Choroid plexus epithelial cell (primary cell): Measurements from ENCODE around the gene CCT7.
"Not testable (repeated sequence)": the region's sequence is repeated elsewhere in the genome, so short reads cannot be mapped to it uniquely, and the experiment has no call there.

Experiments used
- DNase-seq: peaks from one replicate; pipeline ENCODE4 v3.0.0-alpha.2; 2010; ENCODE audit warnings: low read depth
- H3K4me3 ChIP-seq: 2 replicates; pipeline ENCODE4 v1.5.1; 2011; ENCODE audit warnings: low read depth, mild to moderate bottlenecking, control low read depth, low read length, moderate library complexity
- TF ChIP-seq, protein P1 (sequence below): conservative IDR thresholded peaks from 2 replicates; pipeline ENCODE4 v1.5.1; 2011; ENCODE audit warnings: low read depth, mild to moderate bottlenecking, control low read depth, inconsistent platforms, low read length, moderate library complexity

The CCT7 gene

DNA sequence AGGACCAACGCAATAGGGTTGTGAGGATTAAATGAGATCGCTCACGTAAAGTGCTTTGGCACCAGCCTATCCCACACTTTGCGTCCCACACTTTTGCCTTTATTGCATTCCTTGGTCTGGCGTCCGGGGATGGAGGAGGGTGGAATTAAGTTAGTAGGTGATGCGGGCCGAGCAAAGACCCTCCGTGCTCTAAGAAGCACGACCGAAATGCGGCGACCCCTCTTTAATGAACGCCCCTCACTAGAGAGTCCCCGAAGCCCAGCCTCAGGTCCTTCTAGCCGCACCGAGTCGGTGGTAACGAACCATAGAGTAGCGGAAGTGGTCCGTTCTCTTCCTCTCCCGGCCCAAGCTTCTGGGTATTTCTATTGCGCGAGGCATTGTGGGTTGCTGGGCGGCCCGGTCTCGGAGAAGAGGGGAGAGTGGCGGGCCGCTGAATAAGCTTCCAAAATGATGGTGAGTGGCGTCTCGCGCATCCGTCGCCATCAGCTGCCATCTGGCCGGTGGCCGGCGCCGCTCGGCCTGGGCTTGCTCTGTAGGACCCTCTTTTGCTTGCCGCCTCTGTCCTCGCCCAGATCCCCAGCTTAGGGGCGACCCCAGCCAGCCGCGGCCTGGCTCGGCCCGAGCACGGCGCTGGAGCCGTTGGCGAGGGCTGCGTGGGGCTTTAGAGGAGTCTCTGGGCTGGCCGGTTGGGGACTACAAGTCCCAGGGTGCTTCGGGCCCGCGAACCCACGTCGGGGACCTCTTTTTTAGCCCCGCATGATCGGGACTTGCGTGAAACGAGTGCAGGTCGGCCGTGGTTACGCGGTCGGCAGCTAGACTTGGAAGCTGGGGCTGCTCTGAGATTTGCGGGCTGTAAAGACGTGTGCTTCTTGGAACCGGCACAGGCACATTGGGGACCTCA, at the start of gene CCT7:
CCT7 (plus strand) TSS at position 377 of the 901 bp plus-strand sequence; CDS start at position 448, 71 bp downstream.
- peak; percentile 94 for DNase-seq
- H3K4me3 ChIP-seq: peak within 1 kb of the TSS; percentile 96
- TF ChIP-seq, protein P1, sequence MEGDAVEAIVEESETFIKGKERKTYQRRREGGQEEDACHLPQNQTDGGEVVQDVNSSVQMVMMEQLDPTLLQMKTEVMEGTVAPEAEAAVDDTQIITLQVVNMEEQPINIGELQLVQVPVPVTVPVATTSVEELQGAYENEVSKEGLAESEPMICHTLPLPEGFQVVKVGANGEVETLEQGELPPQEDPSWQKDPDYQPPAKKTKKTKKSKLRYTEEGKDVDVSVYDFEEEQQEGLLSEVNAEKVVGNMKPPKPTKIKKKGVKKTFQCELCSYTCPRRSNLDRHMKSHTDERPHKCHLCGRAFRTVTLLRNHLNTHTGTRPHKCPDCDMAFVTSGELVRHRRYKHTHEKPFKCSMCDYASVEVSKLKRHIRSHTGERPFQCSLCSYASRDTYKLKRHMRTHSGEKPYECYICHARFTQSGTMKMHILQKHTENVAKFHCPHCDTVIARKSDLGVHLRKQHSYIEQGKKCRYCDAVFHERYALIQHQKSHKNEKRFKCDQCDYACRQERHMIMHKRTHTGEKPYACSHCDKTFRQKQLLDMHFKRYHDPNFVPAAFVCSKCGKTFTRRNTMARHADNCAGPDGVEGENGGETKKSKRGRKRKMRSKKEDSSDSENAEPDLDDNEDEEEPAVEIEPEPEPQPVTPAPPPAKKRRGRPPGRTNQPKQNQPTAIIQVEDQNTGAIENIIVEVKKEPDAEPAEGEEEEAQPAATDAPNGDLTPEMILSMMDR: no peak

DNA sequence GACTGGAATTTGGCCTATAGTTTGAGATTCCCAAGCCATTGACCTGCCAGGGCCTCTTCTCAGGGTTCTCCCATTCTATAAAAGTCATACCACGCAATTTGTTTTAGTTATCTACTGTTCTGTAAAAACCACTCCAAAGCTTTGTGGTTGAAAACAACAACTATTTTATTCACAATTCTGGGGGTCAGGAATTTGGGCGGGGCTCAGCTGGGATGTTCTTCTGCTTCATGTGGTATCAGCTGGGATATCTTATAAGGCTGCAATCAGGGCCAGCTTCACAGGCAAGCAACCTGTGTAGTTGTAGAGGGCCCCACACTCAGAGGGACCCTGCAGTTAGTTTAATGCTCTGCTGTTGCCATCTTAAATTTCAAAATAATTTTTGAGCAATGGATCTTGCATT, 48.1 kb upstream of the CCT7 start:
- TF ChIP-seq, protein P1: no peak
- no peak for DNase-seq
- no peak overlapping the region for H3K4me3 ChIP-seq

DNA sequence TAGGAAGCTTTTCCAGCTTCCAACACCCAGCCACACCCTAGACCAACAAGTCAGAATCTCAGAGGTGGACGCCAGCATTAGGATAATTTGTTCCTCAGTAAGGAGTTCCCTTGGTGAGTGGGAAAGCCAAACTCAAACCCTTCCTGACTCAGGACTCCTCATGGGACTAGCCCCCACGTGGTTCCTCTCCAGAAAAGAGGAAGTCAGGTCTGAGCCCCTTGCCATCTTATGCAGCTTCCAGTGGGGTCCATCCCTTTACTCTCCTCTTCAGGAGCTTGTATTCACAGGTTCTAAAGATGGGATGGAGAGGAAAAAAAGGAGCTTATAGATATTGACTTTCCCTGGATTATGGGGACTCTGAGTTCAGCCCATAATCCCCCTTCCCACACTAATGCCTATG, 46.6 kb upstream of the CCT7 start:
- no peak overlapping the region for H3K4me3 ChIP-seq
- DNase-seq: no peak
- TF ChIP-seq, protein P1: no peak

DNA sequence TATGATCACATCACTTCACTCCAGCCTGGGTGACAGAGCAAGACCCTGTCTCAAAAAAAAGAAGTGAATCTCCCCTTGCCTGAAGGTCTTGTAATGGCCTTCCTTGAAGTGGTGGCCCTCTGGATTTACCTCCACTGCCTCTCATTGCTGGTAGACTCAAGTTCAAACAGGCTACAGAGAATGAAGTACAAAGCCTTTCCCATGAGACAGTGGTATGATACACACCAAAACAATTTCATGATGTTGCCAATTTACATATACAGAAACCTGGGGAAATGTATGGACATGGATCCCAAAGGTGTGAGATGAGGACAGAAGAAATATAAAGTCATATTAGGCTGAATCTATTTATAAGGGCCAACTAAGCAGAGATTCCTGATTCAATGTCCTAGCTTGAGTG, 36.5 kb upstream of the CCT7 start:
- no peak overlapping the region for H3K4me3 ChIP-seq
- DNase-seq: no peak
- TF ChIP-seq, protein P1: no peak

DNA sequence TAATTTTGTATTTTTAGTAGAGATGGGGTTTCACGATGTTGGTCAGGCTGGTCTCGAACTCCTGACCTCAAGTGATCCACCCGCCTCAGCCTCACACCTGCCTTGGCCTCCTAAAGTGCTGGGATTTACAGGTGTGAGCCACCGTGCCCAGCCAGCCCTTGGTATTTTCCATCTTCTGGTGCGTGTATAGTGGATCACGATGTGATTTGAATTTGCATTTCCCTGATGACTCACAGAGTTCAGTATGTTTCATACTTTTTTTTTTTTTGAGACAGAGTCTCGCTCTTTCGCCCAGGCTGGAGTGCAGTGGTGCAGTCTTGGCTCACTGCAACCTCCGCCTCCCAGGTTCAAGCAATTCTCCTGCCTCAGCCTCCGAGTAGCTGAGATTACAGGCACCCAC, 33.8 kb upstream of the CCT7 start:
- H3K4me3 ChIP-seq: not testable (repeated sequence)
- peak; percentile 31 for DNase-seq

DNA sequence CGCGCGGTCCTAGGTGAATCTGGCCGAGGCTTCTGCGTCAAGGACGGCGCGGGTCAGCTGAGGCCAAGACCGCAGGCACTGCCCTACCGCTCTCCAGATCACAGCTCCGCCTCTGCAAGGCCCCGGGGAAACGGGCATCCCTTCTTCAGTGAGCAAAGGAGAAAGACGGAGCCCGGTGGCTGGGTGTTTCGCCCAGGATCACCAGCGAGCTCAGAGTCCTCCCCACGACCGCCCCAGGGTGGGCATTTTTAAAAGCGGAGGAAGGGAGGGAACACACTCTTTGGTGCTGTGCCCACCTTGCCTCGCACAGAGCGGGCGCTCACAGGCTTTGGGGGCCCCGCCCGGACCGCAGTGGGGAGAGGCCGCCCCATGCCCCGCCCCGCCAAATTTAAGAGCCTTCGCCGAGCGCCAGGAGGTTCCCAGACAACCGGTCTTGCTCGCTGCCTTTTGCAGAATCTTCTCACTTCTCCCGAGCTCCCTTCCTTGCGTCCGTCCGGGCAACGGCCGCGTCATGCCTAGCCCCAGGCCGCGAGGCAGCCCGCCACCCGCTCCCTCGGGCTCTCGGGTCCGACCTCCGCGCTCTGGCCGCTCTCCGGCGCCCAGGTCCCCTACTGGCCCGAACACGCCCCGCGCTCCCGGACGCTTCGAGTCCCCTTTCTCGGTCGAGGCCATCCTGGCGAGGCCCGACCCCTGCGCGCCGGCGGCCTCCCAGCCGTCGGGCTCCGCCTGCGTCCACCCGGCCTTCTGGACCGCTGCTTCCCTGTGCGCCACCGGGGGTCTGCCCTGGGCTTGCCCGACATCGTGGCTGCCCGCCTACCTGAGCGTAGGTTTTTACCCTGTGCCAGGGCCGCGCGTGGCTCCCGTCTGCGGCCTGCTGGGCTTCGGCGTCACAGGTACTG, 31.7 kb upstream of the CCT7 start, which contains the start of gene NOTO:
NOTO (plus strand) TSS at position 419 of the 899 bp plus-strand sequence; CDS start at position 512, 93 bp downstream.
- no peak within 1 kb of the TSS for H3K4me3 ChIP-seq
- TF ChIP-seq, protein P1: no peak
- DNase-seq: no peak

DNA sequence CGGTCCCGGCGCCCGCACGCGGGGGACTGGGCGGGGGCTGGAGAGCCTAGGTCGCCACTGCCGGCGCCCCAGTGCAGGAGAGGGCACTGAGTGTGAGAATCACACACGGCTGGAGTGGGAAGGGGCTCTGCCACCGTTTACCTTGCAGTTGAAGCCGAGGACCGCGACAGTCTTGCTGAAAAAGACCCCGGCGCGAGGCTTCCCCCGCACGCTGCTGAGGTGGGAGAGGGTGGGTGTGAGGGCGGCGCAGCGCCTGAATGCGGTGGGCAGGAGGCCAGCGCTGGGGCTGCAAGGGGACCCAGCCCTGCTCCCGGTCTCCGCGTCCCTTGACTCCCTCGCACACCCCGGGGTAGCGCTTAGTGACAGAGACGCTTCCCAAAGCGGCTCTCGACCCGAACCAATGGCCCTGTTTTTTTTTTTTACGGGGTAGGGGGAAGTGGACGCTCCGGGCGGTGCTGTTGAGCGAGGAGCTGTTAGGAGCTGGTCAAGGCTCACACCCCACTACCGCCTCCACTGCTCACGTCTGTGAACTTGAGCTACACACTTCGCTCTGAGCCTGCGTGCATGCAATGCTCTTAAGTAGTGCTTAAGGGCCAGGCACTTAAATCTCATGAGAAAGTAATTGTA, 30.9 kb upstream of the CCT7 start:
- no peak overlapping the region for H3K4me3 ChIP-seq
- peak; percentile 27 for DNase-seq
- TF ChIP-seq, protein P1: no peak
